HEK293T (cell line): ENCODE data around the gene SOX18.

ENCODE experiments used
- BHLHE40 ChIP-seq: fragments of 450-650 bp; IDR thresholded peaks from 2 replicates; pipeline ENCODE4 v1.6.1; 2016; ENCODE audit warnings: mild to moderate bottlenecking, moderate library complexity, borderline replicate concordance
- CTBP1 ChIP-seq: fragments of 450-650 bp; IDR thresholded peaks from 2 replicates; pipeline ENCODE4 v1.6.1; 2016; ENCODE audit warnings: borderline replicate concordance
- ELF4 ChIP-seq: fragments of 450-650 bp; IDR thresholded peaks from 2 replicates; pipeline ENCODE4 v1.6.1; 2017; ENCODE audit warnings: antibody characterized with exemption
- FOXA1 ChIP-seq: fragments of 450-650 bp; IDR thresholded peaks from 2 replicates; pipeline ENCODE4 v1.6.1; 2016; ENCODE audit warnings: mild to moderate bottlenecking
- FOXM1 ChIP-seq: fragments of 450-650 bp; IDR thresholded peaks from 2 replicates; pipeline ENCODE4 v1.6.1; 2017; ENCODE audit warnings: mild to moderate bottlenecking, borderline replicate concordance
- HDGF ChIP-seq: fragments of 450-650 bp; IDR thresholded peaks from 2 replicates; pipeline ENCODE4 v1.6.1; 2017; ENCODE audit warnings: antibody characterized with exemption, borderline replicate concordance
- L3MBTL2 ChIP-seq: fragments of 450-650 bp; conservative IDR thresholded peaks from 2 replicates; pipeline ENCODE4 v1.6.1; 2016; ENCODE audit warnings: mild to moderate bottlenecking
- NFRKB ChIP-seq: fragments of 450-650 bp; IDR thresholded peaks from 2 replicates; pipeline ENCODE4 v1.6.1; 2016; ENCODE audit warnings: mild to moderate bottlenecking, moderate library complexity
- SP1 ChIP-seq: fragments of 450-650 bp; IDR thresholded peaks from 2 replicates; pipeline ENCODE4 v1.6.1; 2017
- SUZ12 ChIP-seq: fragments of 450-650 bp; IDR thresholded peaks from 2 replicates; pipeline ENCODE4 v1.6.1; 2016; ENCODE audit warnings: mild to moderate bottlenecking
- ZNF384 ChIP-seq: fragments of 450-650 bp; IDR thresholded peaks from 2 replicates; pipeline ENCODE4 v1.6.1; 2016

DNA sequence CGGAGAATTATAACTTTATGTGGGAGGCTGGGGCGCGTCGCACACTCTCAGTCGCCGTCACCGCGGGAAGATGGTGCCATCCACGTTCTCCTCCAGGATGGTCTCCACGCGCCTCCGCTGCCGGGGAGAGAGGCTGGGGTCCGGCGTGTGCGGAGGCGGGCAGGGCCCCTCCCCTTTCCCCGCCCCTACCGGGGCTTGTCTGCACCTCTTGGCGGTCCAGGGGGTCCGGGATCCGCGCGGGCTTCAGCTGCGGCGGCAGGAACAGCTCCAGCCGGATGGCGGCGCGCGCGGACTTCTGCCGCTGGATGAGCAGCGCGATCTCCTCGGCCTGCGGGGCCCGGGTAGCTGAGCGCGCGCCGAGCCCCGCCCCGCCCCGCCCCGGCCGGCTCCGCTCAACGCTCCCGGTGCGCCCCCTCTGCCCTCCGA lies 34.0 kb upstream of the SOX18 start:
- TF ChIP-seq SUZ12: no peak
- TF ChIP-seq FOXM1: no peak
- TF ChIP-seq SP1: no peak
- no peak for TF ChIP-seq ELF4
- TF ChIP-seq NFRKB: no peak
- no peak for TF ChIP-seq ZNF384
- no peak; the same call in 1 of the 2 replicates for TF ChIP-seq L3MBTL2
- no peak for TF ChIP-seq BHLHE40
- no peak for TF ChIP-seq CTBP1
- TF ChIP-seq FOXA1: no peak
- no peak for TF ChIP-seq HDGF
